ENCODE results near the gene SLC29A1.
"Not testable (repeated sequence)": the region's sequence is repeated elsewhere in the genome, so short reads cannot be mapped to it uniquely, and the experiment has no call there.

SLC29A1 gene

DNA sequence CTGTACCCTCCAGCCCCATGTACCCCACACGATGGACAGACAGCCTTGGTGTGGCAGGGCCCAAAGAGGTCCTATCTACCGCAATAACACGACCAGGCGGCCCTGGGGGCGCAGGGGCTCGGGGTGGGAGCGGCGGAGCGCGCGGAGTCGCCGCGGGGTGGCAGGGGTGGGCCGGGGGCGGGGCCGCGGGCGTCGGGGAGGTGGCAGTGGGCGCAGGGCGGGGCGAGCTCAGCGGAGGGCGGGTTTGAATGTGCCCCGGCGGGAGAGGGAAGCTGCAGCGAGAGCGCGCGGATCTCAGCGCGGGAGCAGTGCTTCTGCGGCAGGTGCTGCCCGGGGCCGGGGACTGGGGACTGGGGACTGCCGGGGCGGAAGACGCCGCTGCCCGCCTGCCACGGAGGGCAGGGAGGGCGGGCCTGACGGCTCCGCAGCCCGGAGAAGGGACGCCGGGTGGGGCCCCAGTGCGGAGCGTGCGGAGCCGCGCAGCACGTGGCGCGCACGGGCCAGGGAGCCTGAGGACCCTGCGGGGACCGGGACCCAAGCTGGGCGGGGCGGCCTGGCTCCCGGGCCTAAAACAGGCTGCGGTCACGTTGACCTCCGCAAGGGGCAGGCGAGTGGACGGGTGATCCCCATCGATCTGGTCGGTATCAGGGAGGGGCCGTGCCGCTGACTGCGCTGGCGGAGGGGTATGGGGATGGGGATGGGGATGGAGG, at the start of gene SLC29A1:
Gene SLC29A1 (plus strand): TSS at position 277 of the 710 bp plus-strand sequence. CDS start 3,719 bp downstream, outside the sequence.
- in situ Hi-C loops (cut with MboI; ENCODE audit: low sequenced_read_pairs), result no loop called here

DNA sequence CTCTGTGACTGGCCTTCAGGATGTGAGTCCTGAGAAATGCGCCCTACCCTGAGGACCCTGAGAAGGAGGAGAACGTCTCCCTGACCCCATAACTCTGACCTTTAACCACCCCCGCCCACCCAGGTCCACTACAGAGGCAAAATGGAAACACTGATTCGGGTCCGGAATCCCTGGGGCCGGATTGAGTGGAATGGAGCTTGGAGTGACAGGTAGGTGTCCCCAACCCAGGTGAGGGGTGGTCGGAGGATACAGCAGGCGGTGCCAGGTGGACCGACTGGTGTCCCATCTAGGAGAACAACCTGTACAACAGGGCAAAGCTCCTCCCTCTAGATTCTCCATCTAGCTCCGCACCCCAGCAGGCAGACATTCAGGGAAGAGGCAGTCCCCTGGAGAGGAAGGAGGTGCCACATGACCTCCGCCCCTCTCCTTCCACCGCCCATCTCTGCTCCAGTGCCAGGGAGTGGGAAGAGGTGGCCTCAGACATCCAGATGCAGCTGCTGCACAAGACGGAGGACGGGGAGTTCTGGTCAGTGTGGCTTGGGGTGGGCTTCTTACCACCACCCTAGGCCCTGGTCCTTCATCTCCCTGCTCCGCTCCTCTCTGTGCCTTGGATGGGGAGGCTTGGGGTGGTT, 47.1 kb upstream of the SLC29A1 start:
- in situ Hi-C loops (cut with MboI; ENCODE audit: low sequenced_read_pairs), result no loop called here

DNA sequence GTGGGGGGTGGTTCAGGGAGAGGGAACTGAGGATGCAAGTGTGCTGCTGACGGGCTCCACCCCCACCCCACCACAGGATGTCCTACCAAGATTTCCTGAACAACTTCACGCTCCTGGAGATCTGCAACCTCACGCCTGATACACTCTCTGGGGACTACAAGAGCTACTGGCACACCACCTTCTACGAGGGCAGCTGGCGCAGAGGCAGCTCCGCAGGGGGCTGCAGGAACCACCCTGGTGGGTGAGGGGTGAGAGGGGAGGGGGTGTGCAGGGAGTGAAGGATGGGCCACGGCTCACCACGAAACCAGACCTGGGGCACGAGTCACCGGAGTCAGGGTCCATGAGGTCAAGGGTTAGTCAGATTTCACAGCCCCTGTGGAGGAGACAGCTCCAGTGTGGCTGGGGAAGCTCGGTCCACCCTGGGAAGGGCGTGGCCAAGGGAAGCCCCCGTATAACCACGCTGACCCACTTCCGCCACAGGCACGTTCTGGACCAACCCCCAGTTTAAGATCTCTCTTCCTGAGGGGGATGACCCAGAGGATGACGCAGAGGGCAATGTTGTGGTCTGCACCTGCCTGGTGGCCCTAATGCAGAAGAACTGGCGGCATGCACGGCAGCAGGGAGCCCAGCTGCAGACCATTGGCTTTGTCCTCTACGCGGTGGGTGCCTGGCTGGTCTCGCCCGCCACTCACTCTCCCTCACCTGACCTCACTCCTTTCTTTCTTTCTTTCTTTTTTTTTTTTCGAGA, 46.5 kb upstream of the SLC29A1 start:
- in situ Hi-C loops (cut with MboI; ENCODE audit: low sequenced_read_pairs), result no loop called here

DNA sequence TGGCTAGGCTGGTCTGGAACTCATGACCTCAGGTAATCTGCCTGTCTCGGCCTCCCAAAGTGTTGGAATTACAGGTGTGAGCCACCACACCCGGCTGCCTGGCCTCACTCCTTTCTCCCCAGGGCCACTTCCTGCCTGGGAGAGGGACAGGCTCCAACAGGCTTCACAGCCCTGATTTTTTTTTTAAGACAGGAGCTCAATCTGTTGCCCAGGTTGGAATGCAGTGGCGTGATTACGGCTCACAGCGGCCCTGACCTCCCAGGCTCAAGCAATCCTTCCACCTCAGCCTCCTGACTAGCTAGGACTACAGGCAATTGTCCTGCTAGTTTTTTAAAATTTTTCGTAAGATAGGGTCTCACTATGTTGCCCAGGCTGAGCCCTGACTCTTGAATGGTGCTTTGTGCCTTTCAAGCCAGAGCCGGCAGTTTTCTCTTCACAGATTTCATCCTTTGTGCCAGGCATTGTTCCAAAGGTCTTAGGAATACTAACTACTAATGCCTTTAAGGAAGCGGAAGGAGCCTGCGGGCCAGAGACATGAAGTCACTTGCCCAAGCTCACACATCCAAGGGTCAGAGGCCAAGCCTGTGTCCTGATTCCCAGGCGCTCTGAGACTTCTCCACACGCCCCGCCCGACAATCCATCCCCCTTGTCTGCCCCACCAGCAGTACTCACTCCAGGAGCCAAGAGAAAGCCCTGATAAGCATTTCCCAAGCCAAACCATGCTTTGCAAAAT, 45.5 kb upstream of the SLC29A1 start:
- in situ Hi-C loops (cut with MboI; ENCODE audit: low sequenced_read_pairs), result no loop called here

DNA sequence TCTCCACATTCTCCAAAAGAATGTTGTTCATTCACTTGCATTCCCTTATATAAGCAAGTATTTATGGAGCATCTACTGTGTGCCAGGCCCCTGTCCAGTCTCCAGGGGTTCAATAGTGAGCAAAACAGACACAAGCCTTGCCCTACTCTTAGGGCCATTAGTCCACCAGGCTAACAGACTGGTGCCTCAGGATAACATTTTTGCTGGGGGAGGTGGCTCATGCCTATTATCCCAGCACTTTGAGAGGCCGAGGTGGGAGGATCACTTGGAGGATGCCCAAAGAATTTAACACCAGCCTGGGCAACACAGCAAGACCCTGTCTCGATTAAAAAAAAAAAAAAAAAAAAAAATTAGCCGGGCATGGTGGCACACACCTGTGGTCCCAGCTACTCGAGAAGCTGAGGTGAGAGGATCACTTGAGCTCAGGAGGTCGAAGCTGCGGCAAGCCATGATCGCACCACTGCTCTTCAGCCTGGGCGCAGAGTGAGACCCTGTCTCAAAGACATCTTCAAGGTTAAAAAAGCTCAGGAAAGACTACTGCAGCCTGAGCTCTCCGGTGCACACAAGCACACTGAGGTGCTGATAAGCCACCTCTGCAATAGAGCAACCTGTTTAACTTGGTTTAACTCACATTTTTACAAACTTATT, 44.8 kb upstream of the SLC29A1 start:
- in situ Hi-C loops (cut with MboI; ENCODE audit: low sequenced_read_pairs), result no loop called here

DNA sequence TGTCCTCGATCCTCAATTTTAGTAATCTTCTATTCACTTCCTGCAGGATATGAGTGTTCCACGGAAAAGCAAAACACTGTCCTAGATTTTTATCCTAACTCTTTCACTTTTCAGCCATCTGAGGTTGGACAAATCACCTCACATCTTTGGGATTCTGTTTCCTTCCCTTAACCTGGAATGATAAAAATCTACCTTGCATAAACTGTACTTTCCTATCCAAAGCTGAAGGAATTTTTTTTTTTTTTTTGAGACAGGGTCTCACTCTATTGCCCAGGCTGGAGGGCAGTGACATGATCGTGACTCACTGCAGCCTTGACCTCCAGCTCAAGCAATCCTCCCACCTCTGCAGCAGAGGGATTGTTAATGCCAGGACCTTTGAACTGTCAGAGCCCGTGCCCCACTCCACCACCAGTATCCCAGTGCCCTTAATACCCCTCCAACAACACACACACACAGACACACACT, 44.3 kb upstream of the SLC29A1 start:
- in situ Hi-C loops (cut with MboI; ENCODE audit: low sequenced_read_pairs), result no loop called here

DNA sequence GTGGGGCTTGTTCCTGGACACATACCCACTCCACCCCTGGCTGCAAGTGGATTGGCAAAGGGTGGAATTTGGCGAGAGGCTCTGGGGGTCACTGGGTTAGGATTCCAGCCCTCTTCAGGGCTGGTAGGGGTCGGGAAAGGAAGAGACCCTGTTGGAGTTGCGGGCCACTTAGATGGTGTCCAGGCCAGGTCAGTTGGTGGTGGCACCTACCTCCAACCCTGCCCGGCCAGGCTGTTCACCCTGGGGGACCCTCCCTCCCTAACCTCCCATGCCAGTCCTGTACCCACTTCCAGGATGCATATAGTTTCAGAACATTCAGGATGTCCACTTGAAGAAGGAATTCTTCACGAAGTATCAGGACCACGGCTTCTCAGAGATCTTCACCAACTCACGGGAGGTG, 43.7 kb upstream of the SLC29A1 start:
- in situ Hi-C loops (cut with MboI; ENCODE audit: low sequenced_read_pairs), result no loop called here

DNA sequence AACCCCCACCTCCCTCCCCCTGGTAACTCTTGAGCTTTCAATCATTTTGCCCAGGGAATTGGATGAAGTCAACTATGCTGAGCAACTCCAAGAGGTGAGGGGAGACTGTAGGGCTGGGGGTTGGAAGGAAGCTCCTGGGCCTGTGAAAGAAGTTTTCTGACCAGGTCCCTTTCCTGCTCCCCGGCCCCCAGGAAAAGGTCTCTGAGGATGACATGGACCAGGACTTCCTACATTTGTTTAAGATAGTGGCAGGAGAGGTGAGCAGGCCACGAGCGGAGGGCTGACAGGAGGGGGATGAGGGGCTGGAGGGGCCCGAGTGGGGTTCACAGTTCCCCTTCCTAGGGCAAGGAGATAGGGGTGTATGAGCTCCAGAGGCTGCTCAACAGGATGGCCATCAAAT, 43.0 kb upstream of the SLC29A1 start:
- in situ Hi-C loops (cut with MboI; ENCODE audit: low sequenced_read_pairs), result no loop called here

DNA sequence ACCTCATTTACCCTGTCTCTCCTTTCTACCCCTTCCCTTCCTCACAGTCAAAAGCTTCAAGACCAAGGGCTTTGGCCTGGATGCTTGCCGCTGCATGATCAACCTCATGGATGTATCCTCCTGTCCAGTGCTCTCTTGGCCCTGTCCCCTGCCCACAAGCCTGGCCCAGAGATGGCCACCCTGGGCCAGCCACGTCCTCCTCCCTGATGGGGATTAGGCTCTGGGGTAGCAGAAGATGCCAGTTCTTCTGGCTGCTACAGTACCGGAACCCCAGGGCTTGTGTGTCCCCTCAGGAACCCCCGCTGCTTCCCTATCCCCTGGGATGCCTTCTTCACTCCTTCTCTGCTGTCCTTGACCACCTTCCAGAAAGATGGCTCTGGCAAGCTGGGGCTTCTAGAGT, 42.5 kb upstream of the SLC29A1 start:
- in situ Hi-C loops (cut with MboI; ENCODE audit: low sequenced_read_pairs), result no loop called here

DNA sequence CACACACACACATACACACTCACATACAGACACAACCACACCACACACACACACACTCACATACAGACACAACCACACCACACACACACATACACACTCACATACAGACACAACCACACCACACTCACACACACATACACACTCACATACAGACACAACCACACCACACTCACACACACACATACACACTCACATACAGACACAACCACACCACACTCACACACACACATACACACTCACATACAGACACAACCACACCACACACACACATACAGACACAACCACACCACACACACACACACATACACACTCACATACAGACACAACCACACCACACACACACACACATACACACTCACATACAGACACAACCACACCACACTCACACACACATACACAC, 41.6 kb upstream of the SLC29A1 start:
- in situ Hi-C loops (cut with MboI; ENCODE audit: low sequenced_read_pairs), result not testable (repeated sequence)

DNA sequence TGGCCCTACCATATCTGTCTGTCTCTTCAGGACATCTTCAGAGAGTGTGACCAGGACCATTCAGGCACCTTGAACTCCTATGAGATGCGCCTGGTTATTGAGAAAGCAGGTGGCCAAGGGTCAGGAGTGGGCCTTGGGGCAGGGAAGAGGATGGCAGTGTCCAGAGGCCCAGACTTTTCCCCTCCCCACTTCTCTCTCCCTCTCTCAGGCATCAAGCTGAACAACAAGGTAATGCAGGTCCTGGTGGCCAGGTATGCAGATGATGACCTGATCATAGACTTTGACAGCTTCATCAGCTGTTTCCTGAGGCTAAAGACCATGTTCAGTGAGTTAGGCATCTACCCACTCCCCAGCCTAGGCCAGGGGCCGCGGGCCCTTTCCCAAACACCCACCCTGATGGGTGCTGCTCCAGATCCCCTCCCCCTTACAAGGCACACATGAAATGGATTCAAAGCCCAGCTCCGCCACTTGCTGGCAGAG, 40.4 kb upstream of the SLC29A1 start:
- in situ Hi-C loops (cut with MboI; ENCODE audit: low sequenced_read_pairs), result no loop called here

DNA sequence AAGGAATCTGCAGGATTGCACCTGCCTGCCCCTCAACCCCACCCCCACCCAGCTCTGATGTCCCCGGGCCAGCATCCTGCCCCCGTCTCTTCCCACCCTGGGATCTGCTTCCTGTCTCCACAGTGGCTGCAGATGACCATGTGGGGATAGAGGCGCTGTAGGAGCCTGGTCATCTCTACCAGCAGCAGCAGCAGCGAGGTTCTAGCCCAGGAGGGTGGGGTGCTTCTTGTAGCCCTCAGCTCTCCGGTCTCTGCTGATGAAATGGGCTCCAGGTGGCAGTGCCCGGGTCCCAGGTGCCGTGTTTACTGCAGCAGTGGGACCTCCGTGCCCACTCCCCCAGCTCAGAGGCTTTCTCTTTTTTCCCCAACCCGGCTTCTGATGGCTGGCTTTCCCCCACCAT, 39.6 kb upstream of the SLC29A1 start:
- in situ Hi-C loops (cut with MboI; ENCODE audit: low sequenced_read_pairs), result no loop called here

DNA sequence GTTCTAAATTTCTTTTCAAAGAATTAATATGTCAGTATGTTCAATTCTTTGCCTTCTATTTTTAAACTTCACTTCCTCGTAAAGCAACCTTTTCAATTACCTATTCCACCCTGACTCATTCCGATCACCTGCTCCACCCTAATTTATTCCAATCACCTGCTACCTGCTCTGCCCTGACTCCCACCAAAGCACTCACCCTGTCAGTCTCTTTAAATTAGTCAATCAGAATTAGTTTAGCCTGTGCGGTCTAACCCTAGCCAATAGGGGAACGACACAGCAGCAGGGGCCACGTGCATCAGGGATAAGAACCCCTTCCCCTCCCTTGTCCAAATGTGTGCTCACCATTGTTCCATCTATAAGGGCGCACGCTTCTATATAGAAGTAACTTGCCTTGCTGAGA, 38.0 kb upstream of the SLC29A1 start:
- in situ Hi-C loops (cut with MboI; ENCODE audit: low sequenced_read_pairs), result not testable (repeated sequence)

DNA sequence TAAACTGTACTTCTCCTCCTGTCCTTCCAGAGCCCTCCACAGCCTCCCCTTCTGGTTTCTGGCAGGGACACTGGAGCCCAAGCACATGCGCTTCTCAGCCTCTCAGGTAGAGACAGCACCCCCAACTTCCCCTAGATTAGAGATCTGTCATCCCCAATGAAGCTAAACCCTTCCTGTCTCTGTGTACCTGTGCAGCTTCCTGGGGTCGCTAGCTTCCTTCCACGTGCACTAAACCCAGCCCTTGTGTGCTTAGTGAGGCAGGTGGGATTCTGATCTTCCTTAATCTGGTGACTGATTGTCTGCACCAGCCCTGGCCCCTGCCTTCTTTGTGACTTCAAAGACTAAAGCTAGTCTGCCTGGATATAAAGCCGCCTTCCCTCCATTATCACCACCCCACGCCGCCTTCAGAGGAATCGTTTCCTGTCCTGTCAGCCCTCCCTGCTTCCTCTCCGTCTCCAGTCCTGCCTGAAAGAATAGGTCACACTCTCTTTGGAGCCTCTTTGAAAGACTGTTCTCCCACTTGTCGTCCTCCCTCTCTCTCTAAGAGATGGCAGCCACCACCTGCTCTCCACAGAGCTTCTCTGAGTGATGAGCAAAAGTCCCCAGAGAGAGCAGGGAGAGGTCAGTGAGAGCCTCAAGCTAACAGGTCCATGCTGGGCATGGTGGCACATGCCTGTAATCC, 37.3 kb upstream of the SLC29A1 start:
- in situ Hi-C loops (cut with MboI; ENCODE audit: low sequenced_read_pairs), result no loop called here

DNA sequence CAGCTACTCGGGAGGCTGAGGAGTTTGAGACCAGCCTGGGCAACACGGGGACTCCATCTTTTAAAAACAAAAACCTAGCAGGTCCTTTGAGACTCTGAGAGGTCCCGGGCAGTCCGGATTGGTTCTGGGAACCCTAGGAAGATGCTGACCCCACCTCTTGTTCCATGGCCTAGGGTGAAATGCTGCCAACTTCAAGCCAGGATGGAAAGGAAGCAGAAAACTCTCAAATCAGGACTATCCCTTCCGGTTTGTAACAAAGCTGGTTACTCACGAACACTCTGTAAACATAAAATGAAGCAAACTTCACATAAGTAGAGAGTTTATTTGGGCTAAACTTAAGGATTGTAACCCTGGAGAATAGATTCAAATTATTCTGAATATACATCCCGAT, 36.8 kb upstream of the SLC29A1 start:
- in situ Hi-C loops (cut with MboI; ENCODE audit: low sequenced_read_pairs), result no loop called here

DNA sequence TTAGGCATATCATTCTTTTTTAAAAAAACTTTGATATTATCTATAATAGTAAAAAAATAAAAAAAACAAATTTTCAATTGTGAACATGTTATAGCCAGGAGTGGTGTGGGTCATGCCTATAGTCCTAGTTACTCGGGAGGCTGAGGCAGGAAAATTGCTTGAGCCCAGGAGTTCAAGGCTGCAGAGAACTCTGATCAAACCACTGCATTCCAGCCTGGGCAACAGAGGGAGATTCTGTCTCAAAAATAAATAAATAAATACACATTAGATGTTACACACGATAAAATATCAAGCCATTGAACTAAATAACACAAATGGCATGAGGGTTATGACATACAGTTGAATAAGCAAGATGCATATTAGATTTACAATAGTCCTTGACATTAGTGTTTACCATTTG, 34.6 kb upstream of the SLC29A1 start:
- in situ Hi-C loops (cut with MboI; ENCODE audit: low sequenced_read_pairs), result no loop called here

DNA sequence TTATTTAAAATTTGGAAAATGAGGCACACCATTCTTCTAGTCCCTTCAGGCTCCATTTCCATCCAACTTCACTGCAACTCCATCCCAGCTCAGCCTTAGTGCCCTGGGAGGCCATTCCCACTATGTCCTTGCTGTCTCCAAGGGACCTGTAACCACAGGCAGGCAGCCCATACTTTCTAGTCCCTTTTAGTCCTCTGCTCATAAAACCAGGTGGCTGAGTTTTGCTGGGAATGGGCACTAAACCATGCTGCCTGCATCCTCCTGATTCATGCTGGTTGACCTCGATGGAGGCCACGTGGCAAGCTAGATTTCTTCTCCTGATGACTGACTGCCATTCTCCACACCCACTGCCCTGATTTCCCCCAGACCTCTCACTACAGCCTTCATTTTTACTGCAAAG, 34.1 kb upstream of the SLC29A1 start:
- in situ Hi-C loops (cut with MboI; ENCODE audit: low sequenced_read_pairs), result no loop called here

DNA sequence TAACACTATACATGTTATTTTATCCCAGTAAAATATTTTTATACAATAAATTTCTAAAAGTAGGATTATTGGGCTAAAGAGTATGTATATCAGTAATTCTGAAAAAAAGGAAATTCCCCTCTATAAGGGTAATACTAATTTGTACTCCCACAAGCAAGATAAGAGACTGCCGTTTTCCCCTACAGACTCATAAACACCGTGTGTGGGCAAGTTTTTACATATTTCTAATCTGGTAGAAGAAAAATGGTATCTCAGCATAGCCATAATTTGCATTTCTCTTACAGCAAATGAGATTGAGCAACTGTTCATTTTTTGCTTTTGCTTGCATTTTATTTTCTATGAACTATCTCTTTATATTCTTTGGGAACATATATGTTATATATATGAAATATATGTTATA, 32.7 kb upstream of the SLC29A1 start:
- in situ Hi-C loops (cut with MboI; ENCODE audit: low sequenced_read_pairs), result no loop called here

DNA sequence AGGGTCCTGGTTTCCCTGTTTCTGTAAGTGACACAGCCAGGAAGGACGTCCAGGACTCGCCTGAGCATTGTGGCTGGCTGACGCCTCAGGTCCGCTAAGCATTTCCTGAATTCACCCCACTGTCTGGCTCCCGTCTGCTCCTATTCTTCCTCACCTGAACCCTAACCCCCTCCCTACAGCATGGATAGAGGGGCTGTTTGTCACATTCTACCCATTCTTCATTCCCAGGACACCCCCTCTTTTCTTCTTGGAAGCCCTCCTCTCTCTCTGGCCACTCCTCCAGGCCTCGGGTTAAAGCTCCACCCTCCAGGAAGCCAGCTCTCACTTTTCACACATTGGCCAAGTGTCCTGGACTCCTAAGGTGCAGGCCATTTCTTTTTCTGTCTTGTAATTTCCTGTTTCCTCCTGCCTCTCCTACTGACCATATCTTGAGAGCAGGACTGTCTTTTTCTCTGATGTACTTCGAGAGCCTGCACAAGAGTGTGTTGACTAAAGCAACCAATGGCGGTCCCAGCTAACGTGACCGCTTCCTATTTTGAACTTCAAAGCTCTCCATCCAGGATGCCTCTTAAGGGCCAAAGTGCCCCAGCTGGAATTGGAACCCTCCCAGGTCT, 30.9 kb upstream of the SLC29A1 start:
- in situ Hi-C loops (cut with MboI; ENCODE audit: low sequenced_read_pairs), result no loop called here

Data from hTERT RPE-1 (cell line).